IPS-NIHi7 (cell line): Measurements from ENCODE around the gene TCEA3.

ENCODE experiments used
- DNase-seq: peaks from one replicate; pipeline ENCODE4 v3.0.0; 2012; ENCODE audit warnings: mixed read lengths; ENCODE audit errors: extremely low spot score

TCEA3 gene

GRCh38 chr1:23421343-23421742 lies 3.2 kb downstream of the TCEA3 start:
- no peak for DNase-seq

- DNase-seq = no peak
These were observed 3.8 kb downstream of the TCEA3 start for GRCh38 chr1:23420778-23421177.

GRCh38 chr1:23419180-23419579 lies 5.4 kb downstream of the TCEA3 start:
- peak; percentile 63 for DNase-seq

GRCh38 chr1:23417570-23417969 lies 7.0 kb downstream of the TCEA3 start:
- DNase-seq = no peak

GRCh38 chr1:23416964-23417363 lies 7.6 kb downstream of the TCEA3 start:
- DNase-seq = no peak

- no peak for DNase-seq
These were observed 15.7 kb downstream of the TCEA3 start for GRCh38 chr1:23408797-23409290.

- no peak for DNase-seq
These were observed 17.4 kb downstream of the TCEA3 start for GRCh38 chr1:23407016-23407630.

GRCh38 chr1:23405946-23406345 lies 18.6 kb downstream of the TCEA3 start:
- DNase-seq = no peak

GRCh38 chr1:23403735-23404486 lies 20.6 kb downstream of the TCEA3 start:
- DNase-seq = peak; percentile 92

GRCh38 chr1:23403355-23403734 lies 21.2 kb downstream of the TCEA3 start:
- DNase-seq = no peak

GRCh38 chr1:23403038-23403336 lies 21.6 kb downstream of the TCEA3 start:
- no peak for DNase-seq

GRCh38 chr1:23402286-23403037 lies 22.1 kb downstream of the TCEA3 start:
- DNase-seq = no peak

- no peak for DNase-seq
These were observed 23.2 kb downstream of the TCEA3 start for GRCh38 chr1:23401313-23401712.

GRCh38 chr1:23400324-23401114 lies 24.0 kb downstream of the TCEA3 start:
- DNase-seq = no peak

- no peak for DNase-seq
These were observed 25.3 kb downstream of the TCEA3 start for GRCh38 chr1:23399229-23399628.

GRCh38 chr1:23397908-23398307 lies 26.6 kb downstream of the TCEA3 start:
- DNase-seq = no peak

GRCh38 chr1:23396380-23396779 lies 28.2 kb downstream of the TCEA3 start:
- DNase-seq = no peak

GRCh38 chr1:23395849-23396248 lies 28.7 kb downstream of the TCEA3 start:
- no peak for DNase-seq

- peak; percentile 48 for DNase-seq
These were observed 29.3 kb downstream of the TCEA3 start for GRCh38 chr1:23395154-23395724.

GRCh38 chr1:23394684-23395083 lies 29.9 kb downstream of the TCEA3 start:
- peak; percentile 71 for DNase-seq

GRCh38 chr1:23394181-23394580 lies 30.4 kb downstream of the TCEA3 start:
- DNase-seq = no peak

- DNase-seq = no peak
These were observed 30.8 kb downstream of the TCEA3 start for GRCh38 chr1:23393706-23394105.
